SU-DHL-6 (cell line): ENCODE measurements around the gene CGB3.
A peak's percentile ranks its signal among the peaks of the same experiment; 100 is the strongest.

Source experiments
- CTCF ChIP-seq: fragments of 200-600 bp; sonication (generic); IDR thresholded peaks from one replicate; pipeline ENCODE4 v1.5.1; 2017; ENCODE audit warnings: antibody characterized with exemption, mild to moderate bottlenecking, low read length, moderate library complexity; ENCODE audit not compliant: insufficient read depth, poor library complexity, severe bottlenecking
- EZH2phosphoT487 ChIP-seq: fragments of 200-600 bp; sonication (generic), shearing (Covaris generic); conservative IDR thresholded peaks from 2 replicates; pipeline ENCODE4 v1.6.1; 2018; ENCODE audit warnings: mild to moderate bottlenecking, antibody characterized with exemption, low read length, moderate library complexity, mixed read lengths

GRCh38 chr19:49017666-49018351 is 6.3 kb downstream of the CGB3 start:
- TF ChIP-seq CTCF = peak; percentile 33
- no peak for TF ChIP-seq EZH2phosphoT487
